Type B pancreatic cell (in vitro differentiated cells): Measurements from ENCODE around the gene CATSPER1. TPM values are rescaled to one million over a fixed set of nuclear protein-coding genes. Genes with fewer than 3 reads are reported as not detected.

Experiments used
- DNase-seq: peaks from one replicate; pipeline ENCODE4 v3.0.0; 2021; ENCODE audit warnings: mixed read lengths; ENCODE audit not compliant: unreplicated experiment; ENCODE audit errors: extremely low spot score
- H3K27ac Mint-ChIP-seq: 2 replicates; pipeline ENCODE4 v1.8.0; 2021; ENCODE audit warnings: mild to moderate bottlenecking, mixed read lengths
- H3K27me3 Mint-ChIP-seq: 2 replicates; pipeline ENCODE4 v1.8.0; 2021; ENCODE audit warnings: mixed read lengths
- H3K36me3 Mint-ChIP-seq: 2 replicates; pipeline ENCODE4 v1.8.0; 2021; ENCODE audit warnings: mixed read lengths
- H3K4me1 Mint-ChIP-seq: one replicate; pipeline ENCODE4 v1.8.0; 2021; ENCODE audit warnings: mixed read lengths; ENCODE audit not compliant: unreplicated experiment
- H3K4me3 Mint-ChIP-seq: 2 replicates; pipeline ENCODE4 v1.8.0; 2021; ENCODE audit warnings: mild to moderate bottlenecking, mixed read lengths
- H3K9me3 Mint-ChIP-seq: 2 replicates; pipeline ENCODE4 v1.8.0; 2021; ENCODE audit warnings: mixed read lengths
- total RNA-seq: library from RNA; stranded (reverse); gene quantifications from 2 replicates; pipeline ENCODE4 v1.2.1, GENCODE V29; 2021; ENCODE audit warnings: low replicate concordance
- TF ChIP-seq, protein P1 (sequence below): fragments of 200-600 bp; sonication (generic); conservative IDR thresholded peaks from 2 replicates; pipeline ENCODE4 v1.5.0; 2021; ENCODE audit warnings: antibody characterized with exemption, mild to moderate bottlenecking

CATSPER1 gene
- total RNA-seq, 1 donor from 2014 or later, result not detected

DNA sequence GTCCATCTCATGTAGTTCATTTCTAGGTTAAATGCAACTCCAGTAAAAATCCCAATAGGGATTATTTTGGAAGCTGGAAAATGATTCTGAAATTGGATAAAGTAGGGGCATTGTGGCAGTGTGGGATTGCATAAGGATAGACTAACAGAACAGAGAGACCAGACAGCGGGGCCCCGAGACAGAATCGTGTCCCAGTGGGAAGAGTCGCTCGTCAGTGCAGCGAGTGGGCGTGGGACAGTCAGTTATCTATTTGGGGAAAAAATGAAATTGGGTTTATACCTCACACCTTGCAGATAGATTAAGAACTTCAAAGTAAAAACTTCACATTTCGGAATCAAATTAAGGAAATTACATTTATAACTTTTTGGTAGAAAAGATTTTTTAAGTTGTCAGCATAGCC, 54.2 kb downstream of the CATSPER1 start:
- H3K4me1 Mint-ChIP-seq, result no peaks in the 10 kb centered on the region
- TF ChIP-seq, protein P1, sequence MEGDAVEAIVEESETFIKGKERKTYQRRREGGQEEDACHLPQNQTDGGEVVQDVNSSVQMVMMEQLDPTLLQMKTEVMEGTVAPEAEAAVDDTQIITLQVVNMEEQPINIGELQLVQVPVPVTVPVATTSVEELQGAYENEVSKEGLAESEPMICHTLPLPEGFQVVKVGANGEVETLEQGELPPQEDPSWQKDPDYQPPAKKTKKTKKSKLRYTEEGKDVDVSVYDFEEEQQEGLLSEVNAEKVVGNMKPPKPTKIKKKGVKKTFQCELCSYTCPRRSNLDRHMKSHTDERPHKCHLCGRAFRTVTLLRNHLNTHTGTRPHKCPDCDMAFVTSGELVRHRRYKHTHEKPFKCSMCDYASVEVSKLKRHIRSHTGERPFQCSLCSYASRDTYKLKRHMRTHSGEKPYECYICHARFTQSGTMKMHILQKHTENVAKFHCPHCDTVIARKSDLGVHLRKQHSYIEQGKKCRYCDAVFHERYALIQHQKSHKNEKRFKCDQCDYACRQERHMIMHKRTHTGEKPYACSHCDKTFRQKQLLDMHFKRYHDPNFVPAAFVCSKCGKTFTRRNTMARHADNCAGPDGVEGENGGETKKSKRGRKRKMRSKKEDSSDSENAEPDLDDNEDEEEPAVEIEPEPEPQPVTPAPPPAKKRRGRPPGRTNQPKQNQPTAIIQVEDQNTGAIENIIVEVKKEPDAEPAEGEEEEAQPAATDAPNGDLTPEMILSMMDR, result no peak
- no peak overlapping the region for H3K4me3 Mint-ChIP-seq
- H3K27ac Mint-ChIP-seq, result no peak overlapping the region
- no peaks in the 10 kb centered on the region for H3K27me3 Mint-ChIP-seq
- DNase-seq, result no peak
- H3K9me3 Mint-ChIP-seq, result no peaks in the 10 kb centered on the region
- peaks cover 33% of the 10 kb centered on the region for H3K36me3 Mint-ChIP-seq

DNA sequence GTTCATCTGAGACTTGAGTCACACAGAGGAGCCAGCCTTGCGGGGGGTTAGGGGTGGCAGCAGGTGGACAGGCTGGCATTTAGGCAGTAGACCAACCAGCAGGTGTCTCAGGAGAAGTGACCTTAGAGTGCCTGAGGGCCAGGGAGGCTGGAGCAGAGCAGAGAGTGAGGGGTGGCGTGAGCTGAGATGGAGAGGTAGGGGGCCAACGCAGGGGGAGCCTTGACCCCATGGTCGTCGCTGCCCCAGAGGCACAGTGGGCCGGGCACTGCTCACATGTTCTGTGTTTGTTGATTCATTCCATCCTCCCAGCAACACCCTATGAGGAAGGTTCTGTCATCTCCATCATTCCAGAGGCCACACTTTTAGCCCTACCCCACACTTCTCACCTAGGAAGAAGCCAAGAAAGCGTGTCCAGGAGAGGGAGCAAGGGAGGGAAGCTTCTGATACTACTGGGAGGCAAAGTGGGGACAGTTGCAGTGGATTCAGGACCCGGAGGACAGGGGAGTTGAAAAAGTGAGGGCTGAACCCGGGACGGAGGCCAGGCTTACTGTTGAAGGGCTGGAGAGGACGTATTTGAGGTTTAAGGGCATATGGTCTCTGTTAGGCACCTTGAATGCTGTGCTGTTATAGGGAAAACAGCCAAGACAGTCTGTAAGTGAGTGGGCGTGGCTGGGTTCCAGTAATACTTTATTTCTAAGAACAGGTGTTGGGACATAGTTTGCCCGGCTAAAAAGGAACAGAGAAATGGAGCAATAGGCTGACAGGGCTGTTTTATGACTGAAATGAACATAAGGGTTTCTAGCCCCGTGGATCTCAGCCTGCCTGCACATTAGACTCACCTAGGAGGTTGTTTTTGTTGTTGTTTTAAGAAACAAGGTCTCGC, 57.4 kb downstream of the CATSPER1 start:
- Mint-ChIP-seq H3K27me3 (no peaks in the 10 kb centered on the region), H3K9me3 (no peaks in the 10 kb centered on the region), H3K36me3 (peaks cover 36% of the 10 kb centered on the region), H3K4me3 (no peak overlapping the region), H3K27ac (peak overlapping the region; percentile 76), H3K4me1 (no peaks in the 10 kb centered on the region)
- TF ChIP-seq, protein P1, result no peak
- DNase-seq, result no peak

DNA sequence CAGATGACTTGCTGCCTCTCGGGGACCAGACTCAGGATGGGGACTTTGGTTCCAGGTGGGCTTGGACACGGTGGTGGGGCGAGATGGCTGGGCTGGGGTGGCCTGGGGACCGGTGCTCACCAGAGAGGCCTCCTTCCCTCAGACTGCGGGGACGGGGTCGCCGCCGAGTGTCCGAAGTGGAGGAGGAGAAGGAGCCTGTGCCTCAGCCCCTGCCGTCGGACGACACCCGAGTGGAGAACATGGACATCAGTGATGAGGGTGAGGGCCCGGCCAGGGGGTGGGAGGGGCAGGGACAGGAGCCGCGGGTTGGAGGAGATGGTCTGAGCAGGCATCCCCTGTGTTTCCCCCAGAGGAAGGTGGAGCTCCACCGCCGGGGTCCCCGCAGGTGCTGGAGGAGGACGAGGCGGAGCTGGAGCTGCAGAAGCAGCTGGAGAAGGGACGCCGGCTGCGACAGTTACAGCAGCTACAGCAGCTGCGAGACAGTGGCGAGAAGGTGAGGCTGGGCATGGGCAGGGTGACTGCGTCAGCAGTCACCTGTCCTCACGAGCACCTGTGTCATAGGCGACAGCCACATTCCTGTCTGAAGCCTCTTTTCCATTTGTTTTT, 58.8 kb downstream of the CATSPER1 start:
- no peak for DNase-seq
- no peaks in the 10 kb centered on the region for H3K27me3 Mint-ChIP-seq
- H3K4me1 Mint-ChIP-seq, result peaks cover 9% of the 10 kb centered on the region
- H3K27ac Mint-ChIP-seq, result no peak overlapping the region
- TF ChIP-seq, protein P1, result no peak
- H3K4me3 Mint-ChIP-seq, result no peak overlapping the region
- H3K9me3 Mint-ChIP-seq, result no peaks in the 10 kb centered on the region
- H3K36me3 Mint-ChIP-seq, result peaks cover 31% of the 10 kb centered on the region

Other genes starting within 250 kb of the CATSPER1 start
- 16.6 and 38.9 TPM in 2 replicates for gene AP5B1, start 245.5 kb downstream of the CATSPER1 start, total RNA-seq
- gene OVOL1, start 239.4 kb downstream of the CATSPER1 start, total RNA-seq, result 7.7 and 39.8 TPM in 2 replicates
- 0.76 and 4.2 TPM in 2 replicates for gene SNX32, start 192.5 kb downstream of the CATSPER1 start, total RNA-seq
- gene CFL1, start 168.3 kb downstream of the CATSPER1 start, total RNA-seq, result 947 and 981 TPM in 2 replicates
- 67.9 and 72.4 TPM in 2 replicates for gene MUS81, start 166.0 kb downstream of the CATSPER1 start, total RNA-seq
- 5.5 and 24.5 TPM in 2 replicates for gene EFEMP2, start 153.7 kb downstream of the CATSPER1 start, total RNA-seq
- not detected in 2 replicates for gene CTSW, start 146.6 kb downstream of the CATSPER1 start, total RNA-seq
- 50.9 and 74.7 TPM in 2 replicates for gene FIBP, start 138.0 kb downstream of the CATSPER1 start, total RNA-seq
- 8.2 and 14.3 TPM in 2 replicates for gene CCDC85B, start 135.8 kb downstream of the CATSPER1 start, total RNA-seq
- 2.1 and 11.1 TPM in 2 replicates for gene FOSL1, start 126.1 kb downstream of the CATSPER1 start, total RNA-seq
- 27.9 and 31.2 TPM in 2 replicates for gene C11orf68, start 107.4 kb downstream of the CATSPER1 start, total RNA-seq
- 49.3 and 66.1 TPM in 2 replicates for gene DRAP1, start 107.1 kb downstream of the CATSPER1 start, total RNA-seq
- gene TSGA10IP, start 81.0 kb downstream of the CATSPER1 start, total RNA-seq, result 0.68 TPM in 1 of 2 replicates, not detected in the other
- gene SART1, start 64.7 kb downstream of the CATSPER1 start, total RNA-seq, result 38.9 and 46.0 TPM in 2 replicates
- 38.4 and 44.8 TPM in 2 replicates for gene EIF1AD, start 24.3 kb downstream of the CATSPER1 start, total RNA-seq
- 164 and 266 TPM in 2 replicates for gene BANF1, start 24.0 kb downstream of the CATSPER1 start, total RNA-seq
- 5.7 TPM in 1 of 2 replicates, not detected in the other for gene CST6, start 14.5 kb downstream of the CATSPER1 start, total RNA-seq
- 3.7 TPM in 1 of 2 replicates, not detected in the other for gene GAL3ST3, start 22.7 kb upstream of the CATSPER1 start, total RNA-seq
- gene SF3B2, start 25.9 kb upstream of the CATSPER1 start, total RNA-seq, result 192 and 210 TPM in 2 replicates
- 44.1 and 49.9 TPM in 2 replicates for gene PACS1, start 43.8 kb upstream of the CATSPER1 start, total RNA-seq
- gene KLC2, start 231.2 kb upstream of the CATSPER1 start, total RNA-seq, result 31.1 and 49.6 TPM in 2 replicates
- 96.4 and 122 TPM in 2 replicates for gene RAB1B, start 242.2 kb upstream of the CATSPER1 start, total RNA-seq